HG03064 (cell line): Measurements from ENCODE around the gene ZXDA.
A peak's percentile ranks its signal among the peaks of the same experiment; 100 is the strongest.
"Not testable (repeated sequence)": the region's sequence is repeated elsewhere in the genome, so short reads cannot be mapped to it uniquely, and the experiment has no call there.

ENCODE experiments used
- ATAC-seq: cut with Tn5 transposase; IDR thresholded peaks from one replicate; pipeline ENCODE4 v1.9.1; 2021; ENCODE audit warnings: low read depth; ENCODE audit not compliant: unreplicated experiment

ZXDA gene, protein sequence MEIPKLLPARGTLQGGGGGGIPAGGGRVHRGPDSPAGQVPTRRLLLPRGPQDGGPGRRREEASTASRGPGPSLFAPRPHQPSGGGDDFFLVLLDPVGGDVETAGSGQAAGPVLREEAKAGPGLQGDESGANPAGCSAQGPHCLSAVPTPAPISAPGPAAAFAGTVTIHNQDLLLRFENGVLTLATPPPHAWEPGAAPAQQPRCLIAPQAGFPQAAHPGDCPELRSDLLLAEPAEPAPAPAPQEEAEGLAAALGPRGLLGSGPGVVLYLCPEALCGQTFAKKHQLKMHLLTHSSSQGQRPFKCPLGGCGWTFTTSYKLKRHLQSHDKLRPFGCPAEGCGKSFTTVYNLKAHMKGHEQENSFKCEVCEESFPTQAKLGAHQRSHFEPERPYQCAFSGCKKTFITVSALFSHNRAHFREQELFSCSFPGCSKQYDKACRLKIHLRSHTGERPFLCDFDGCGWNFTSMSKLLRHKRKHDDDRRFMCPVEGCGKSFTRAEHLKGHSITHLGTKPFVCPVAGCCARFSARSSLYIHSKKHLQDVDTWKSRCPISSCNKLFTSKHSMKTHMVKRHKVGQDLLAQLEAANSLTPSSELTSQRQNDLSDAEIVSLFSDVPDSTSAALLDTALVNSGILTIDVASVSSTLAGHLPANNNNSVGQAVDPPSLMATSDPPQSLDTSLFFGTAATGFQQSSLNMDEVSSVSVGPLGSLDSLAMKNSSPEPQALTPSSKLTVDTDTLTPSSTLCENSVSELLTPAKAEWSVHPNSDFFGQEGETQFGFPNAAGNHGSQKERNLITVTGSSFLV

GRCh38 chrX:57910287-57910912, at the start of gene ZXDA:
Gene ZXDA, minus strand, starts transcription at chrX:57910458. Its CDS starts 38 bp downstream, at chrX:57910420.
- ATAC-seq, result peak; percentile 53

- ATAC-seq, result no peak
Observed at GRCh38 chrX:57952320-57952678, 42.0 kb upstream of the ZXDA start.

GRCh38 chrX:57951666-57952319, 41.5 kb upstream of the ZXDA start:
- no peak for ATAC-seq

DNA sequence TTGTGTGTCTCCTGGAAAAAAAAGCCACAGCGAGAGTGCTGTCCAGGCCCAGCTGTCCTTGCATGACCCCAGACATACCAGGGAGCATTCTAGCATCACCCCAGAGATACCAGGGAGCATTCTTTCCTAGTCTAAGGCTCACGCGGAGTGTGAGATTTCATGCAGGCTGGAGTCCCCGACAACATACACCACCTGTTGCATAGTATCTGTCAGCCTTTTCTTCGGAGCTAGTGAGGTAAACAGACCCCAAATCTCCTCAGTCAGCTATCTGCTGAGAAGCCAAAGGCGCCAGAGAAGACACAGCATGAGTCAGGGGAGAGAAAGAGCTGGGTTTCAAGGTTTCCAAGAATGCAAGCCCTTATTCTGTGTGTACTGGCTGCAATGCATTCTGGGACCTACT, 23.1 kb upstream of the ZXDA start:
- no peak for ATAC-seq

DNA sequence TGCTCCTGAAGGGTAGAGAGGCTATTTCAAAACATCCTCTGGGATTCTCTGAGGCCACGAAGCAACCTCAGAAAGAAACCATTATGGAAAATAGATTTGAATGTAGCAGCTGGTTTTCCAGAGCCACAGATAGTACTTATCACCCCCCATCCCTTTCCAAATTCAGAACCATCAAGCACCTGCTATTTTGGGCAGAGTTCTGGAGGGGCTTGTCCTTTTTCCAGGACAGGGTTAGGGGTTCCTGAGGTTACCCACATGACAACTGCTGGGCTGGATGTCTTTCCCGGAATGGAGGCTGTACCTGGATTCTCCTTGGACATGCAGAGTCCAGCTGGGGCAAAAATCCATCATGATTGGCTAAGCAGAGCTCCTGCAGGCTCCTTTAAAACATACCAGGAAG, 22.0 kb upstream of the ZXDA start:
- no peak for ATAC-seq

DNA sequence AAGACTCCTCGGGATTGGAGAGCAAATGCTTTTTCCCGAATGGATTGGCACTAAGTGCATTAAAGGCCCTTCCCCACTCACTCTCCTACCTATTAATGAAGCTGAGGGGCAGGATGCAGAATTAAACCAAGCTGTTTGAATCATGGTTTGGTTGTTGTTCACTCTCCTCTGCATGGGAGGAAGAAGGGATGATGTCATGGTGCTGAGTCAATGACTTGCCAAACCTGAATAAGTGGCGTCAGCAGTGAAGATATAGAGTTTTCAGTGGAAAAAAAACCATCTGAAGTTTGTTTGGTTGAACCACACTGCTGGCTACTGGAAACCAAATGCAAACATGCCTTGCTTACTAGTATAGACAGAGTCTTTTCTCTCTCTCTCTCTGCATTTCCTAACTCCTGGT, 19.8 kb upstream of the ZXDA start:
- ATAC-seq, result no peak

- ATAC-seq, result no peak
Observed at GRCh38 chrX:57929373-57929772, 19.1 kb upstream of the ZXDA start.

DNA sequence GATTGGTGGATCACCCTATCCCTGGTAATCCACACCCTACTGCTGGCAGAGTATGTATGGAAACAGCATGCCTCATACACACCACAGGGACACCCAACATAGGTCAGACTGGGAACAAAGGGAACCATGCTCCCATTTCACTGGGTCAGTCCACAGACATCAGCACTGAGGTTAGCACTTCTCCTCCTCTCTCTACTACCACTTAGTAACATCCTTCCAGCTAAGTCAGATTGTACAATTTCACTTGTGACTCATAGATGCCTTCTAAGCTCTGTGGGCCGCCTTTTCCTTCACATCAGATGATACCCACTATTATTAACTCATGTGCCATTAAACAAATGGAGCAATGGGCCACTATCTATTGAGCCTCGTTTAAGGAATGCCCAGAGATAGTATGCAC, 15.5 kb upstream of the ZXDA start:
- no peak for ATAC-seq

DNA sequence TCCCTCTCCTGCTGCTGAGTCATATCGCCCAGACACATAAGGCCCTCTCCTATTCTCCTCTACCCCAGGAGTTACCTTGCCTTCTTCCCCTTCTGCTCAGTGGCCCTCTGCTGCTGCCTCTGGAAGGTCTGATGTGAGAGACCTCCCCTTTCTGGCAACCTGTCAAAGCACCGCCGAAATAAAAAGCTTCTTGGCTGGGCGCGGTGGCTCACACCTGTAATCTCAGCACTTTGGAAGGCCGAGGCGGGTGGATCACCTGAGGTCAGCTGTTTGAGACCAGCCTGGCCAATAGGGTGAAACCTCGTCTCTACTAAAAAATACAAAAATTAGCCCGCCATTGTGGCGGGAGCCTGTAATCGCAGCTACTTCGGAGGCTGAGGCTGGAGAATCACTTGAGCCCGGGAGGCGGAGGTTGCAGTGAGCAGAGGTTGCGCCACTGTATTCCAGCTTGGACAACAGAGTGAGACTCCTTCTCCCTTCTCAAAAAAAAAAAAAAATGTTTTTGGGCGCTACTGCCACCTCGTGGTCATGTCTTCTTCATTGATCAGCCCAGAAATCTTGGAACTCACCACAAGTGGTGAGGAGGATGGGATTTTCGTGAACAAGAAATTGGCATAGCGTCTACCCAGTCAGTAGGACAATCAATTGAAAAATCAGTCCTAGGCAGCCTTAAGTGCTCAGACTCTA, 8.6 kb upstream of the ZXDA start:
- no peak for ATAC-seq

- ATAC-seq, result no peak
Observed at GRCh38 chrX:57915680-57916079, 5.4 kb upstream of the ZXDA start.

DNA sequence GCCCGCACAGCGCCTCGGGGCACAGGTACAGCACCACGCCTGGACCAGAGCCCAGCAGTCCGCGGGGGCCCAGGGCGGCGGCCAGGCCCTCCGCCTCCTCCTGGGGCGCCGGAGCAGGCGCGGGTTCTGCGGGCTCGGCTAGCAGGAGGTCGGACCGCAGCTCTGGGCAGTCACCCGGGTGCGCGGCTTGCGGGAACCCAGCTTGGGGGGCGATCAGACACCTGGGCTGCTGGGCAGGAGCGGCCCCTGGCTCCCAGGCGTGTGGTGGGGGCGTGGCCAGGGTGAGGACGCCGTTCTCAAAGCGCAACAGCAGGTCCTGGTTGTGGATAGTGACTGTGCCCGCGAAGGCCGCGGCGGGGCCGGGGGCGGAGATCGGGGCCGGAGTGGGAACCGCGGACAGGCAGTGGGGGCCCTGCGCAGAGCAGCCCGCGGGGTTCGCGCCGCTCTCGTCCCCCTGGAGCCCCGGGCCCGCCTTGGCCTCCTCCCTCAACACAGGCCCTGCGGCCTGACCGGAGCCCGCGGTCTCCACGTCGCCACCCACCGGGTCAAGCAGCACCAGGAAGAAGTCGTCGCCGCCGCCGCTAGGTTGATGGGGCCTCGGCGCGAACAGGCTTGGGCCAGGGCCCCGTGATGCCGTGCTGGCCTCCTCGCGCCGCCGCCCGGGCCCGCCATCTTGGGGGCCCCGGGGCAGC, 517 bp downstream of the ZXDA start:
- ATAC-seq, result peak; percentile 77

DNA sequence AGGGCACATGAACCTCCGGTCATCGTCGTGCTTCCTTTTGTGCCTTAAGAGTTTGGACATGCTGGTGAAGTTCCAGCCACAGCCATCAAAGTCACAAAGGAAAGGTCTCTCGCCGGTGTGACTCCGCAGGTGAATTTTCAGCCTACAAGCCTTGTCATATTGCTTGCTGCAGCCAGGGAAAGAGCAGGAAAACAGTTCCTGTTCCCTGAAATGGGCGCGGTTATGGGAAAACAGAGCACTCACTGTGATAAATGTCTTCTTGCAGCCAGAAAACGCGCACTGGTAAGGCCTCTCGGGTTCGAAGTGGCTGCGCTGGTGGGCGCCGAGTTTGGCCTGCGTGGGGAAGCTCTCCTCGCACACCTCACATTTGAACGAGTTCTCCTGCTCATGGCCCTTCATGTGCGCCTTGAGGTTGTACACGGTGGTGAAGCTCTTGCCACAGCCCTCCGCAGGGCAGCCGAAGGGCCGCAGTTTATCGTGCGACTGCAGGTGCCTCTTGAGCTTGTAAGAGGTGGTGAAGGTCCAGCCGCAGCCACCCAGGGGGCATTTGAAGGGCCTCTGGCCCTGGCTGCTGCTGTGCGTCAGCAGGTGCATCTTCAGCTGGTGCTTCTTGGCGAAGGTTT, 1.2 kb downstream of the ZXDA start:
- ATAC-seq, result not testable (repeated sequence)

DNA sequence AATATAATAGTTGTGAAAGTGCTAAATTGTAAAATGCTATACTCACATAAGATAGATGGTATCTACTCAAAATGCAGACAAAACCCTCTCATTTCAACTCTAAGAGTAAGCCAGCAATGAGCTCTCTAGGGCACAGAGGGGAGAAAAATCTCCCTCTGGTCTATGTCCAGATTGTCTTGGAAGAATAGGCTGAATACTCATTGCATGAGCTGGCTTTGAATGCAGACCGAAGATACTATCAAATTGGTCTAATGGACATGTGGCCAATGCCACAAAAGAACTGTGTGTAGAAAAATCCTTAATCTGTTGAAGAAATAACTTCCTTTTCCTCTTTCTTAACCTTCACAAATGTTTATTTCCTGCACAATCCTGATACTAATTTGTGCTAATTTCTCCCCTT, 3.5 kb downstream of the ZXDA start:
- no peak for ATAC-seq

DNA sequence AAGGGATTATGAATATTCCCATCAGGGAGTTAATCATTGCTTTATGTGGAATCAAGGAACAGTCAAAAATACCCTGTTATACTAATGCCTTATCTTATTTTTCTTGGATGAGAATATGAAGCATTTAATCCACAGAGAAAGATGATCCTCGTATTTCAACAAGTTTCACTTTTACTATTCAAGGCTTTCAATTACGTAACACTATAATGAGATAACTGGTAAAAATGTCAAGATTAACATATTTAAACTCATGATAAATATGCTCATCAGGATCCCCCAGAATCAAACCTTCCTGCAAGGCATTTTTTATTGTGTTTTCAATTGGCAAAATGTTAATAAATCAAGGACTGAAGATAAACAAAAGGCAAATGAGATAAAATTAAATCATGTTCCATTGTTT, 5.1 kb downstream of the ZXDA start:
- ATAC-seq, result no peak

DNA sequence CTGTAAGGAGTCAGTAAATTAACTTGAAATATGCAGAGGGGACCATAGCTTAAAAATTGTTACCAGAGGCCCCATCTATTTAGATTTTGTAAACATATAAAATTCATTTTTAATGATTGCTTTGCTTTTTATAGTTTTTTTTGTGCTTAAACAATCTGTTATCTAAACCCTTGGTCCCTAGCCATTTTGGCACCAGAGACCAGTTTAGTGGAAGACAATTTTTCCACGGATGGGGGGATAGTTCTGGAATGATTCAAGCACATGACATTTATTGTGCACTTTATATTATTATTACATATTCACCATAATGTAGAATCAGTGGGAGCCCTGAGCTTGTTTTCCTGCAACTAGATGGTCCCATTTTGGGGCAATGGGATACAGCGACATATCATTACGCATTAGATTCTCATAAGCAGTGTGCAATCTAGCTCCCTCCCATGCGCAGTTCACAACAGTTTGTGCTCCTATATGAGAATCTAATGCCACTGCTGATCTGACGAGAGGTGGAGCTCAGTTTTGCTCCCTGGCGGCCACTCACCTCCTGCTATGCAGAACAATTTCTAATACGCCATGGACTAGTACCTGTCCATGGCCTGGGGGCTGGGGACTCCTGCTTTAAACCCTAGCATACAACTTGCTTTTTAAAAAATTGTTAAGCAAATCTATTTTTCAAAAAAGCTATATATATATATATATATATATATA, 5.9 kb downstream of the ZXDA start:
- no peak for ATAC-seq

GRCh38 chrX:57902633-57903032, 7.6 kb downstream of the ZXDA start:
- no peak for ATAC-seq

DNA sequence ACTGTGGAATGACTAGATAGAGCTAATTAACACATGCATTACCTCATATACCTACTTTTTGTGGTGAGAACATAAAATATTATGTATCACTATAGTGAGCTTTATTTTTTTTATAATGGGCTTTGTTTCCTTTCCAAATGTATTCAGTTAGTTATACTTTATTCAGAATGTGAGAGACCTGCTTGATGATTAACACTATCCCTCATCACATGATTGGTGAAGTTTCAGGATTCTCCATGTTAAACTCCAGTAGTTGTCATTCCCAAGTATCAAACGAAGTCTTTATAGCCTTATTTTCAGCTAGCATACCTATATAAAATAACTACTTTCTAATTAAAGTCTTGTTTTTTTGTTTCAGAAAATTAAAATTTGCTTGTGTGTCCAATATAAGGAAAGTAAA, 8.8 kb downstream of the ZXDA start:
- no peak for ATAC-seq

DNA sequence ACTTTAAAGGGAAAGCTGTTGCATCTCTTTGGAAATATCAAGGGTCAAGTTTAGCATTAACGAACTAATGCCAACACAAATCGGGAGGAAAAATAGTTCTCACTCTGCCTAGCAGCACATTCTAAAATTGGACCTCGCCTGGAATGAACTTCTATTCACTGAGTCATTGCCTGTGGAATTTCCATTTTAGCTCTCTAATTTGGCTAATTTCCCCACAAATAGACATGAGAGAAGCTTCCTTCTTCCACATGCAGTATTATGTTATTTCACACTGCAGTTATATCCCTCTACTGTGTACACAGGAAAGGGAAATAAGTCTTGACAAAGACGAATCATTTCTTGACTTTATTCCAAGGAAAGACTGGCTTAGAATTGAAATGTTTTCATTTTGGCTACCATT, 9.3 kb downstream of the ZXDA start:
- no peak for ATAC-seq

DNA sequence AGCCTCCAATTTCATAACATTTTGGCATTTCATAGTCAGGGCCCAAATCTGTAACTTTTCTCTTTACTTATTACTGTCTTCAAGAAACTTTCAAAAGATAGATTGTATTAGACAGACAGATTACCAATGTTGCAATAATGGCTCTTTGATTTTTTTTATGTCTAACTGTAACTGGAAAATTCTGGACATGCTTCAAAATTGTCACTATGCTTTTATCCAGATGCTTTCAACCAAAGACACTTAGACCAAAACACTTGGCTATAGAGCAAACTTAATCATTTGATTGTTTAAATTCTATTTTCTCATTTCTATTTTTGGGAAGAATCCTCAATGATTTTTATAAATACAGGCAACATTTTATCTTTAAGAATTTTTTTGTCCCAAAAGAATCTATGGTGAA, 10.4 kb downstream of the ZXDA start:
- ATAC-seq, result no peak
